Measurements from ENCODE around the gene MSTN.
A peak's percentile ranks its signal among the peaks of the same experiment; 100 is the strongest.
"Not testable (repeated sequence)": the region's sequence is repeated elsewhere in the genome, so short reads cannot be mapped to it uniquely, and the experiment has no call there.

MSTN gene

DNA sequence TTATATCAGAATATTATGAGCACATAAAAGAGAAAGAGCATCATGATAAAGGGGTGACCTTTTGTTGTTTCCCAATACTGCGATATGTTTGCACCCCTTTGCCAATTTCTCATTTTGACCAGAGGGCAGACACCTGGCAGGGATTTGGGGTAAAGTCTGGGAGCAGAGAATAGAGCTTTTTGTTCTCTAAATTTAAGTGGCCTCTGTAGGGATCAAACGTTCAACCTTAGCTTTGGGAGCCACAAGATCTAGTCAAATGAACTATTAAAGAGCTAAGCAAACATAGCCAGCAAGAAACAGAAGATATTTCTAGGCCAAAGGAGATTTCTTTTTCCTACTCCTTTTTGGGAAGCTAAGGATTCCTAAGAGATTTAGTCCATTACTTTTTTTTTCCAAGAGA lies 1.1 kb upstream of the MSTN start:
- no peak for DNase-seq (ENCODE audit: low read depth)

DNA sequence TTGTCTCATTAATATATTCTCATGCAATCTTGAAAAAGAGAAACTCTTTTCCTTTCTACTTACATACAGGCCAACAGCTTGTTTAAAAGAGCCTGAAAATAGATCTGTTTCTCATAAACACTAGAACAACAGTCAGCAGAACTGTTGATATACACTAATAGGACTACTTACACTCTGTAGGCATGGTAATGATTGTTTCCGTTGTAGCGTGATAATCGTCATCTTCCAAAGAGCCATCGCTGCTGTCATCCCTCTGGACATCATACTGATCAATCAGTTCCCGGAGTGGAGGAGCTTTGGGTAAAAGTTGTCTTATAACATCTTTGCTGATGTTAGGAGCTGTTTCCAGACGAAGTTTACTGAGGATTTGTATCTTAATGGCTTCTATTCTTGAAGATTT lies 476 bp downstream of the MSTN start:
- DNase-seq (ENCODE audit: low read depth): no peak

DNA sequence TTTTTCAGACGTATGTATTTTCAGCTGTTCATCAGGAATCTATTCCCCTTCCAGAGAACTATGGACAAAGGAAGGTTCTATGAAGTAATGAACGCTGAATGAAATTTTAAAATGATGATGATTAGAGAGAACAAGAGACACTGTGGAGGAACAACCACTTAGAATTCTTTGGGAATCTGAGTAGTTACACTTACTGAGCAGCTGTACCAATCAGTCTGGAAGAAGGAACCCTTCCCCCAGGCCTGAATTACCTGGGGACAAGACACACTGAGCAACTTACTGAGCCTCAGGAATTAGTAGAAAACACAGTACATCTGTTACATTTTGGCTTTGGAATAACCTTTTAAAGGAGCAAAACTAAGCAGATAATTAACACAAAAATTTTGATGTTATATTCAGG lies 1.9 kb downstream of the MSTN start:
- DNase-seq (ENCODE audit: low read depth): no peak

DNA sequence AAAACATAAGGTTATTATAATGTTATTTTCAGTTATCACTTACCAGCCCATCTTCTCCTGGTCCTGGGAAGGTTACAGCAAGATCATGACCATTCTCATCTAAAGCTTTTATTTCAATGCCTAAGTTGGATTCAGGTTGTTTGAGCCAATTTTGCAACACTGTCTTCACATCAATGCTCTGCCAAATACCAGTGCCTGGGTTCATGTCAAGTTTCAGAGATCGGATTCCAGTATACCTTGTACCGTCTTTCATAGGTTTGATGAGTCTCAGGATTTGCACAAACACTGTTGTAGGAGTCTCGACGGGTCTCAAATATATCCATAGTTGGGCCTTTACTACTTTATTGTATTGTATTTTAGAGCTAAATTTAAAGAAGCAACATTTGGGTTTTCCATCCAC lies 2.5 kb downstream of the MSTN start:
- no peak for DNase-seq (ENCODE audit: low read depth)

- DNase-seq (ENCODE audit: low read depth): no peak
Observed at GRCh38 chr2:190053426-190053825, 9.1 kb downstream of the MSTN start.

- no peak for DNase-seq (ENCODE audit: low read depth)
Observed at GRCh38 chr2:190052307-190052706, 10.2 kb downstream of the MSTN start.

GRCh38 chr2:190051223-190051622 lies 11.3 kb downstream of the MSTN start:
- DNase-seq (ENCODE audit: low read depth): no peak

DNA sequence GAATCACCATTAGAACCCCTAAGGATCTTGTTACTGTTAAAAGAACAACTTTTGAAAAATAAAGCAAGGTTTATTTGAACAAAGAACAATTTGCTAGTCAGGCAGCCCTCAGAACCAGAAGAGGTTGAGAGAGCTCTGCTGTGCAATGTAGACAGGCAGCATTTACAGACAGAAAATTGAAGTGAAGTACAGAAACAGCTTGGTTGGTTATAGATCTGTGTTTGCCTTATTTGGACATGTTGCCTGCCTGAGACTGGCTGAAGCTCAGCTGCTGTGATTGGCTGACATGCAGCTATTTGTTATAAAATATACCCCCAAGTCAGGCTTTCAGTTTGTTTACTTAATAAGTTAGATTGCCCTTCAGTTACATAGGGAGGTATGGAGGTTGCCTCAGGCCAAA lies 12.5 kb downstream of the MSTN start:
- DNase-seq (ENCODE audit: low read depth): no peak

- DNase-seq (ENCODE audit: low read depth): no peak
Observed at GRCh38 chr2:190044866-190045265, 17.7 kb downstream of the MSTN start.

DNA sequence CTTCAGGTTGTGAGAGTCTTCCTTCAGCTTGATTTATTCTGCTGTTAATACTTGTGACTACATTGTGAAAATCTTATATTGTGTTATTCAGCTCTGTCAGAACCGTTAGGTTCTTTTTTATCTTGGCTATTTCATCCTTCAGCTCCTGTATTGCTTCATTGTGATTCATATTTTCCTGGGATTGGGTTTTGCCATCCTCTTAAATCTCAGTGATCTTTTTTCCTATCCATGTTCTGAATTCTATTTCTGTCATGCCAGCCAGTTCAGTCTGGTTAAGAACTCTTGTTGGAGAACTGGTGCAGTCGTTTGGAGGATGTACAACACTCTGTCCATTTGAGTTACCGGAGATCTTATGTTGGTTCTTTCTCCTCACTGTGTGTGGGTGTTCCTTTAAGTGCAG lies 19.1 kb downstream of the MSTN start:
- DNase-seq (ENCODE audit: low read depth): peak; percentile 11

GRCh38 chr2:190036071-190036470 lies 26.5 kb downstream of the MSTN start:
- no peak for DNase-seq (ENCODE audit: low read depth)

GRCh38 chr2:190034417-190034816 lies 28.1 kb downstream of the MSTN start:
- DNase-seq (ENCODE audit: low read depth): not testable (repeated sequence)

GRCh38 chr2:190031969-190032618 lies 30.4 kb downstream of the MSTN start:
- no peak for DNase-seq (ENCODE audit: low read depth)

GRCh38 chr2:190023860-190024259 lies 38.7 kb downstream of the MSTN start:
- no peak for DNase-seq (ENCODE audit: low read depth)

DNA sequence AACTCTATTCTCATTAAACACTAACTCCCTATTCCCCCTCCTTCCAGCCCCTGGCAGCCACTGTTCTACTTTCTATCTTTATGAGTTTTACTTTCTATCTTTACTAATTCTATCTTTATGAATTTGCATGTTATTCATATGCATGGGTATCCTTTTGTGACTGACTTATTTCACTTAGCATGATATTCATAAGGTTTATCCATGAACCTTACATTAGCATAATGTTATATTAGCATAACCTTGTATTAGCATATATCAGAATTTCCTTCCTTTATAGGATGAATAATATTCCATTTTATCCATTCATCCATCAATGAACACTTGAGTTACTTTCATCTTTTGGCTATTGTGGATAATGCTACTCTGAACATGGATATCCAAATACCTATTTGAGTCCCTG lies 41.8 kb downstream of the MSTN start:
- DNase-seq (ENCODE audit: low read depth): no peak

- no peak for DNase-seq (ENCODE audit: low read depth)
Observed at GRCh38 chr2:190017837-190018236, 44.7 kb downstream of the MSTN start.

DNA sequence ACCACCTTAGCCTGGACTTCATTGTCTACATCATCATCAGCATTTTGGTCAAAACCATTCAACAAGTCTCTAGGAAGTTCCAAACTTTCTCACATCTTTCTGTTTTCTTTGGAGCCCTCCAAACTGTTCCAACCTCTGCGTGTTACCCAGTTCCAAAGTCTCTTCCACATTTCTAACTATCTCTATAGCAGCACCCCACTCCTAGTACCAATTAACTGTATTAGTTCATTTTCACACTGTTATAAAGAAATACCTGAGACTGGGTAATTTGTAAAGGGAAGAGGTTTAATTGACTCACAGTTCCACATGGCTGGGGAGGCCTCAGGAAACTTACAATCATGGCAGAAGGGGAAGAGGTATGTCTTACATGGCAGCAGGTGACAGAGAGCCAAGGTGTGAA lies 46.6 kb downstream of the MSTN start:
- not testable (repeated sequence) for DNase-seq (ENCODE audit: low read depth)
